NCI-H446 treated with DMSO at 0.1 percent for 48 hours (cell line): ENCODE results near the gene ART1.
"Not testable (repeated sequence)": the region's sequence is repeated elsewhere in the genome, so short reads cannot be mapped to it uniquely, and the experiment has no call there.

Source experiments
- DNase-seq: peaks from one replicate; lab custom pipeline; 2025; lab: John Stamatoyannopoulos, UW

Gene ART1

DNA sequence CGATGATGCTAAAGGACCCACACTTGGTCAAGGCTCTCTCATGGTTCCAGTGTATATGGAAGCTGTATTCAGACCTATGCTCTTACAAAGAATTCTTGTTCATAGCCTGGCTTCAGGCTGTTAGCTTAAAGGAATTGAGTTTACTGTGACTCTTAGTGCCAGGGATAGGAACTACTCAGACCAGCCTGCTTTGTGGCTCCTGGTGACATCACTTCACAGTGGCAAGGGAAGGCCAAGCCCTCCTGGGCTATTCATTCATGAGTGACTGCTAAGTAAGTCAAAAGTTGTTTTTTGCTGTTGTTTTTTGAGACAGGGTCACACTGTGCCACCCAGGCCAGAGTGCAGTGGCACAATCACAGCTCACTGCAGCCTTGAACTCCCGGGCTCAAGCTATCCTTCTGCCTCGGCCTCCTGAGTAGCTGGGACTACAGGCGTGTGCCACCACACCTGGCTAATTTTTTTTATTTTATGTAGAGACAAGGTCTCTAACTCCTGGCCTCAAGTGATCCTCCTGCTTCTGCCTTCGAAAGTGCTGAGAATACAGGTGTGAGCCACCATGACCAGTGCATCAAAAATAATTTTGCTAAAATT, 12.8 kb upstream of the ART1 start:
- DNase-seq: no peak

DNA sequence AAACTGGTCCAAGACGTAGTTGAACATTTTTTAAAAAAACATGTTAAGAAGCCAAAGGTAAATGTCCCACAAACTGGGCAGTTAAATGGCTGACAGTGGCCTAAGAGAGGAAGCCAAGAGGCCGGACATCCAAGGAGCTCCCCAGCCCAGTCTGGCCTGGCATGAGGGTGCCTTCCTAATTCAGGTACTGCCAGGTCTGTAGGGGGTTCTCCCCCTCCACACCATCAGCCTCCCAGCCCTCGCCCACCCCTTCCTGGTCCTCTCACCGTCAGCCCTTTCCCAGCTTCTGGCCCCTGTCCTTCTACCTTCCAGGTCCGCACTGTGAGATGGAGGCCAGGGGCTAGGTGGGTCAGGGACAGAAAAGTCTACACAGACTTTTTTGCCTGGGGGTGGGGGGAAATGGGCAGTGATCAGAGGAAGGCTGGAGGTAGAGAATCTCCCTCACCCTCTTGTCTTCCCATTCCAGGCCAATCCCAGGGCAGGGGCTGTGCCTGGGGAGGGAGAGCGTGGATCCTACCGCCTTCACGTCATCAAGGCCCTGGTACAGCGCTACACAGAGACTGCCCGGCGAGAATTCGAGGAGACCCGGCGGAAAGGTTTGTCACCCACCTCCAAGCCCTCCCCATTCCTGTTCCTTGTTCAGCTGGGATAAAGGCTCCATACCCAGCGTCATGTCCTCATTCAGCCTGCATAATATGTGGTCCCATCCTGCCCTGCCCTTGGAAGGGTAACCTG, 9.1 kb upstream of the ART1 start:
- no peak for DNase-seq

DNA sequence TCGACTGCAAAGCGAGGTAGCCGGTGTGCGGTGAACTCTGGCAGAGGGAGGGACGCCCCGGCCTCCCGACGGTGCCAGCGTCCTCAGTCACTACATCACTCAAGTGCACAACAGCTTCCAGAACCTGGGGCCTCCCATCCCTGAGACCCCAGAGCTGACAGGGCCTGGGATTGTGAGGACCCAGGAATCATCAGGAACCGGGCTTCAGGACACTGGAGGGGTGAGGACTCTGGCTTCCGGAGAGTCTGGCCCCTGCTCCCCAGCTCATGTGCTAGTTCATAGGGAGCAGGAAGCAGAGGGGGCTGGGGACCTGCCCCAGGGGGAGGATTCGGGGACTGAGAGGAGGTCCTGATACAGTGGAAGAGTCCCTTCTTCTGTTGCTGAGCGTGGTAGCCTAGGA, 7.7 kb upstream of the ART1 start:
- no peak for DNase-seq

DNA sequence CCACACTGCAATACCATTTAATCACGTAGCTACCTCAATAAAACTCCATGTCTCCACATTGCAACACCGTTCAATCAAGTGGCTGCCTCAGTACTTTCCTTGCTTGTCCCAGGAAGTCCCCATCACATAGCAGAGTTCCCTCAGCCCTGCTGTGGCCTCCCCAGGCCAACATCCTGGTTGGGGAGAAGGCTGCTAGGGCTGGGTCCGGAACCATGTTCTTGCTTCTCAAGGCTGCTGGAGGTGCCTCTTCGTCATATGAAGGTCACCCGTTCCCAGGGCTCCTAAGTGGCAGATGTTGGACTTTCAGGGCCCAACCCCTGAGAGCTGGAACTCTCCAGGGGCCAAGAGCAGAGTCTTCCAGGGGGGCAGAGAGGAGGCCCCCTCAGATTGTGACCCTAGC, 6.4 kb upstream of the ART1 start:
- DNase-seq: no peak

DNA sequence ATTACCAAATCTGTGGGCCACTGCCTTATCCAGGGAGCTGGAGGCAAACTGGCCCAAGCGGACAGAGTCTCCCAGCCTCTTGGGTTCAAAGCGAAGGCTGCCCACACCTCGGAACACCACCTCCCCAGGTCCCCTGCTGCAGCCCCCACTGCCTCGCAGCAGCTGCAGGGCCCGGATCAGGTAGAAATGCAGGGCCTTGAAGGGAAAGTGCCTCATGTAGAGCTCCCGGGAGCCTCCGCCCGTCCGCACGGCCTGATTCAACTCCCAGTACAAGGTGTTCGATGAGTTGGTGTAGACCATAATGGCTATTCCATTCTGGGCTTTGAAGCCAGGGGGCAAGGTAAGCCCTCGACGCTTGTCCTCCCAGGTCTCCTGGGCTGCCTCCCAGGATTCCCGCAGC, 5.1 kb upstream of the ART1 start:
- no peak for DNase-seq

DNA sequence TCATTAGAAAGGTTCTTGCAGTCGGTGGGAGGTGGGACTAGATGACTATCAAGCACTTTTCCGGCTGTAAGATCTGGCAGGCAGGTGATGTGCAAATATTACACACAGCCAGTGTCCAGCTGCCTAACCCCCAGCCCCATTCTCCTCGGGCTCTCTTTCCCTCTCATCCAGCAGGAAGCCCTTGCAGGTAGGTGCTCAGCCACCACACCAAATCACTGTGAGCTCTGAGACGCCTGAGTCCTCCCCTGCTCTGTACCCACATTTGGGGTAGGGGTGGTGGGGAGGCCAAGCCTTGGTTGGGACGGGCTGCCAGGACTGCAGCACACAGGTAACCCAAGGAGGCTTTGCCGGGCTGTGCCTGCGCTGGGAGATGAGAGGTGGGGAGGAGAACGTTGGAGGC, 3.7 kb upstream of the ART1 start:
- DNase-seq: no peak

DNA sequence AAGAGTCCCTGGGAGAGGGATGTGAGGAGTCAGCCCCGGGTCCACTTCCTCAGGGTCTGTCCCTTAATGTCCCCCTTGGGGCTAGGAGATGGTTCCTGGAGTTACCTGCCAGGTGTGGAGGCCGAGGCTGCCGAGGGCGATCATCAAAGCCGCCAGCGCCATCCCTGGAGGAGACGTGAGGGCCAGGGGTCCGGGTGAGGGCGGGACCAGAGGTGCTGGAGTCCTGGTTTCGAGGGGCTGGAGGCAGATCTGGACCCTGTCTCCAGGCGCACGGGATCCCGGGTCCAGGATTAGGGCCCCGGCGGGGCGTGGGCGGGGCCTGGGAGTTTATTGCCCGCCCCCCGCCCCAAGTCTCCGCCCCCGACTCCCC, 3.2 kb upstream of the ART1 start, which contains the start of gene ART5:
Gene ART5, minus strand, starts transcription at position 292 of the 370 bp plus-strand sequence. Its CDS starts 130 bp downstream, at position 162.
- DNase-seq: no peak

DNA sequence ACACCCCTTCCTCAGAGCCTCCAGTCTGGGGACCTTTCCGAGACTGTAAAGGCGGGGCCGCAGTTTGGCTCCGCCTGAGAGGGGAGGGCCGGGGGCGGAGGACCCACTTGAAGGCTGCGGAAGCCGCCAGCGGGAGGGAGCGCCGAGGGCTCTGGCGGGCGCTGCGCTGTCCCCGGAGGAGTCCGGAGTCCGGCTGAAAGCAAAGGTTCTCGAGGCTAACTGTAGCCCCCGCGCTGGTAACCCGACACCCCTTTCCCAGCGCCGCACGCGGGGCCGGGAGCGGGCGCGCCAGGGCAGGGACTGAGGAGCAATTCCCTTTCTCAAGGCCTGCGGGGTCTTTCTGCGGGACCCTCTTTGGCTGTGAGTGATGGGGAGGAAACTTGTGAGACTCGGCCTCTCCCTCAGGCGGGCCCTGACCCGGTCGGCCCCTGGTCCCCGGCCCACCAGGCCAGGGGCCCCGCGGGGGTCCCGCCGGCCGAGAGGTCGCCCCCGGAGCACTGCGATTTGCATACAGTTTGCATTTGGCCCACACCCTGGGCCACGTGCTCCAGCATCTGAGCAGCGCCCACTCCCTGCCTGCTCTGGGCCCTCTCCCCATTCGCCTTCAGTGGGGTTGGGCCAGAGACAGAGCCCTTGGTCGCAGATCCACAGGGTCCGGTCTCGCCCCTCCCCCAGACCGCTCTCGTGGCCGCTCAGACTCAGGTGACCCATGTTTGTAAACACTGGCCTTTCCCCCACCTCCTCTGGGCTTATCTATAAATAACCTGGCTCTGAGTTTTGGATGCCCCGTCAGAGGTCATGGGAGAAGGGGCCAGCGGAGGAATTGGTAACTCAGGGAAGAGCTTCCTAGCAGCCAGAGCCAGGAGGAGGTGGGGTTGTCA, 2.6 kb upstream of the ART1 start:
- no peak for DNase-seq

DNA sequence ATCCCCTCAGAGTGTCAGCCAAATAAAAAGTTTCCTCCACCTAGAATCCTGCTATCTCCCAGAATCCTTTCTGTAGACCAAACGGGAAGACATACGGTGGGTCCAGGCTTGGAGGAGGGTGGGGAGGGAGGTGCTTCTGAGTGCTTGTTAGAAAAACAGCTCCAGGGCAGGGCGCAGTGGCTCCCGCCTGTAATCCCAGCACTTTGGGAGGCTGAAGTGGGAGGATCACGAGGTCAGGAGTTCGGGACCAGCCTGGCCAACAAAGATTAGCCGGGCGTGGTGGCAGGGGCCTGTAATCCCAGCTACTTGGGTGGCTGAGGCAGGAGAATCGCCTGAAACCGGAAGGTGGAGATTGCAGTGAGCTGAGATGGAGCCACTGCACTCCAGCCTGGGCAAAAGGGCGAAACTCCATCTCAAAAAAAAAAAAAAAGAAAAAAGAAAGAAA, 1.8 kb upstream of the ART1 start:
- DNase-seq: not testable (repeated sequence)

DNA sequence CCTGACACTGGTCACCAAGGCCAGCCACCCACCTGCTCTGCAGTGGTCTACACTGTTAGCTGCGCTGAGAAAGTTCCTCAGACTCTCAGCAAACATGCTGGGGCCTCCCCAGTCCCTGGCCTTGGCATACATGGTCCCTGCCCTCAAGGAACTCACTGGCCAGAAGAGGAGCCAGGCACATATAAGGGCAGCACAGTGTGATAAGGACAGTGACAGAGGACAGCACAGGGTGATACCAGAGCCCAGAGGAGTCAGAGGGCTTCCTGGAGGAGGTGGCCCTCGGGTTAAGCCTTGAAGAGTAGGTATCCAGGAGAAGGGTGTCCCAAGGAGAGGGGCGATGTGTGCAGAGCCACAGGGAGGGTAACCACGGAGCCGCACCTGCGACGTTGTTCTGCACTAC, 624 bp downstream of the ART1 start:
- DNase-seq: no peak

DNA sequence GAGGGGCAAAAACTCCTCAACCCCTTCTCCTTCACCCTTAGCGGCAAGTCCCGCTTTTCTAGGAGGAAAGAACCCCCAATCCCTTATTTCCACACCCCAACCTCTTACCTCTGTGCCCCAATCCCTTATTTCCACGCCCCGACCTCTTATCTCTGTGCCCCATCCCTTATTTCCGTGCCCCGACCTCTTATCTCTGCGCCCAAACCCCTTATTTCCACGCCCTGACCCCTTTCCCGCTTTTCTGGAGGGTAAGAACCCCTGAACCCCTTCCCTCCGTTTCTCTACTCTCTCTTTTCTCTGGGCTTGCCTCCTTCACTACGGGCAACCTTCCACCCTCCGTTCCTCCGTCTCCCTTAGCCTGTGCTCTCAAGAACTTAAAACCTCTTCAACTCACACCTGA, 3.9 kb downstream of the ART1 start:
- DNase-seq: not testable (repeated sequence)

DNA sequence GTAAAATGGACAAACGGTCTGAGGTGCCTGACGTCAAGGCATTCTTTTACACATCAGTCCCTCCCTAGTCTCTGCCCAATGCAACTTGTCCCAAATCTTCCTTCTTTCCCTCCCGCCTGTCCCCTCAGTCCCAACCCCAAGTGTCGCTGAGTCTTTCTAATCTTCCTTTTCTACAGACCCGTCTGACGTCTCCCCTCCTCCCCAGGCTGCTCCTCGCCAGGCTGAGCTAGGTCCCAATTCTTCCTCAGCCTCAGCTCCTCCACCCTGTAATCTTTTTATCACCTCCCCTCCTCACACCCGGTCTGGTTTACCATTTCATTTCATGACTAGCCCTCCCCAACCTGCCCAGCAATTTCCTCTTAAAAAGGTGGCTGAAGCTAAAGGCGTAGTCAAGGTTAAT, 4.4 kb downstream of the ART1 start:
- DNase-seq: not testable (repeated sequence)

DNA sequence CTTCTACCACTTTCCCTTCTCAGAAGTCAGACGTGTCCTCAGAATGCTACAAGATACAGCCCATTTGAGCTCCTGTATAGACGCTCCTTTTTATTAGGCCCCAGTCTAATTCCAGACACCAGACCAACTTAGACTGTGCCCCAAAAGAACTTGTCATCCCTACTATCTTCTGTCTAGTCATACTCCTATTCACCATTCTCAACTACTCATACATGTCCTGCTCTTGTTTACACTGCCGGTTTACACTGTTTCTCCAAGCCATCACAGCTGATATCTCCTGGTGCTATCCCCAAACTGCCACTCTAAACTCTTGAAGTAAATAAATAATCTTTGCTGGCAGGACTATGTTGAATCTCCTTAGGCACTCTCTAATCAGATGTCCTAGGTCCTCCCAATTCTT, 7.6 kb downstream of the ART1 start:
- DNase-seq: not testable (repeated sequence)

DNA sequence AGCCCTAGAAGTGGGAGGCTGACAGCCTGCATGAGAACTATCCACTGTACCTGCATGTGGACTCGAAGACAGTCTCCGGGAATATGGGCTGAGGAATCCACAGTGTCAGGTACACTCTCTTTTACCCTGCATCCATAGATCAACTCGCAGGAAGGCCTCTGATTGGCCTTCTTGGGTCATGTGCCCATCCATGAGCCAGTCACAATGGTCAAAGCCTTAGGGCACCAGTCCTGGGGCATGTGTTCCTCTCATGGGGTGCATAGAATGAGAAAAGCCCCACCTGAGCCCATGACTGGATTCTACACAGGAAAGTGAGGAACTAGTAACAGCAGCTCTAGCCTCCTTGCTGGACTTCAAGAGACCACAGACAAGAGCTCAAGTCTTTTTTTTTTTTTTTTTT, 10.6 kb downstream of the ART1 start:
- DNase-seq: no peak

DNA sequence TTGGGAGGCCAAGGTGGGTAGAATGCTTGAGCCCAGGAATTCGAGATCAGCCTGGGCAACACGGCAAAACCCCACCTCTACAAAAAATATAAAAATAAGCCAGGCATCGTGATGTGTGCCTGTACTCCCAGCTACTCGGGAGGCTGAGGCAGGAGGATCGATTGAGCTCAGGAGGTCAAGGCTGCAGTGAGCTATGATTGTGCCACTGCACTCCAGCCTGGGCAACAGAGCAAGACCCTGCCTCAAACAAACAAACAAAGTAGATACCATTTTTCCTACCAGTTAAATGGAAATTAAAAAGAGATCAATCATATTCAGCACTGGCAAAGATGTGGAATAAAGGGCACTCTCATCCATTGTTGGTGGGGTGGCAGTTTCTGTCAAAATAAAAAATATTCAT, 12.4 kb downstream of the ART1 start:
- not testable (repeated sequence) for DNase-seq

DNA sequence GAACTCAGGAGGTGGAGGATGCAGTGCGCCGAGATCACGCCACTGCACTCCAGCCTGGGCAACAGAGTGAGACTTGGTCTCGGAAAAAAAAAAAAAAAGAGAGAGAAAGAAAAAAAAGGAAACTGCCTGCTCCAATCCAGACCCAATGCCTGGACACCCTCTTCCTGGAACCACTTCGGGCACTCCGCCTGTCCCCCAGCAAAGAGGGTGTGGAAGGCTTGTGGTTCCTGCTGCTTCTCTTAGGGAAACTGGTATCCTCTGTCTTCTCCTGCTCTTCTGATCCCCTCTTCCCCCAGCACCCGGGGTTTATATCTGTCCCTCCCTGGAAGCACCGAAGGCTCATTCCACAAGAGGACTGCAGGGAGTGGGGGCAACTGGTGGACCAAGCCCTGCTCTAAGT, 13.3 kb downstream of the ART1 start:
- no peak for DNase-seq

DNA sequence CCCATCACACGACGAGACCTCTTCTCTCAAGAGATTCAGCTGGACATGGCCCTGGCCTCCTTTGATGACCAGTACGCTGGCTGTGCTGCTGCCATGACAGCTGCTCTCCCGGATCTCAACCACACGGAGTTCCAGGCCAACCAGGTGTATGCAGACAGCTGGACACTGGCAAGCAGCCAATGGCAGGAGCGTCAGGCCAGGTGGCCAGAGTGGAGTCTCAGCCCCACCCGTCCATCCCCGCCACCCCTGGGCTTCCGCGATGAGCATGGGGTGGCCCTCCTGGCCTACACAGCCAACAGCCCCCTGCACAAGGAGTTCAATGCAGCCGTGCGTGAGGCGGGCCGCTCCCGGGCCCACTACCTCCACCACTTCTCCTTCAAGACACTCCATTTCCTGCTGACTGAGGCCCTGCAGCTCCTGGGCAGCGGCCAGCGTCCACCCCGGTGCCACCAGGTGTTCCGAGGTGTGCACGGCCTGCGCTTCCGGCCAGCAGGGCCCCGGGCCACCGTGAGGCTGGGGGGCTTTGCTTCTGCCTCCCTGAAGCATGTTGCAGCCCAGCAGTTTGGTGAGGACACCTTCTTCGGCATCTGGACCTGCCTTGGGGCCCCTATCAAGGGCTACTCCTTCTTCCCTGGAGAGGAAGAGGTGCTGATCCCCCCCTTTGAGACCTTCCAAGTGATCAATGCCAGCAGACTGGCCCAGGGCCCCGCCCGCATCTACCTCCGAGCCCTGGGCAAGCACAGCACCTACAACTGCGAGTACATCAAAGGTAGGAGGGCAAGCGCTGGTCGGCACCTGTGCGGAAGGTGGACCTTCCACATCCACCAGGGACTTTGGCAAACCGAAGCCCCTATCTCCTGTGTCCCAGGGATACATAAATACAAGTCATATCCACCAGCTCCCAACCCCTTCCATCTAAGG, 14.9 kb downstream of the ART1 start:
- DNase-seq: no peak

DNA sequence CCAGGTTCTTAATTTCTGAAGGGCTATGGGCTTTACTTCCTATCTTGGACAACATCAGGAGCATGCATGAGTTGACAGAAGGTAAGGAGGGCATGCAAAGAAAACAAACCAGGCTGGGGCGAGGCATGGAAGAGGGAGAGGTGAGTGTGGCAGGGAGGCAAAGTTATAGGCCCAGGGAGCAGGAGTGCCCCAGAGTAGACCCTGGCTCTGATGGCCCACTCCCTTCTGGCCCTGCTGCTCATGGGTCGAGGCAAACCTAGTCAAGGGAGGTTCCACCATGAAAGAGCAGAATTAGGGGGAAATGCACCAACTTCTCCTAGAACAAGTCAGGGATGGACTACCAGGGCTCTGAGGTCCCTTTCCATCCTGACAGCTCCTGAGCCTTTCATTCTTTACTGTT, 16.0 kb downstream of the ART1 start:
- no peak for DNase-seq

DNA sequence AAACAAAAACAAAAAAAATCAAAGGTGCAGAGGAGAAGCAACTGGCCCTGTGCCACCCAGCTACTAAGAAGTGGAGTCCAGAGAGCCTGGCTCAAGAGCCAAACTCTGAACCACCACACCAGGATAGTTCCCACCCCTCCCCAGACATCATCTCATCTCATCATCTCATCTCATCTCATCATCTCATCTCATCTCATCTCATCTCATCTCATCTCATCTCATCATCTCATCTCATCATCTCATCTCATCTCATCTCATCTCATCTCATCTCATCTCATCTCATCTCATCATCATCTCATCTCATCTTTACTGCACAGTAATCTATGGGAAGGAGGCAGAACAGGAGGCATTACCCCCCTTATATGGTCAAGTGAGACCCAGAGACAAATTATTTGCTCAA, 17.9 kb downstream of the ART1 start:
- no peak for DNase-seq

DNA sequence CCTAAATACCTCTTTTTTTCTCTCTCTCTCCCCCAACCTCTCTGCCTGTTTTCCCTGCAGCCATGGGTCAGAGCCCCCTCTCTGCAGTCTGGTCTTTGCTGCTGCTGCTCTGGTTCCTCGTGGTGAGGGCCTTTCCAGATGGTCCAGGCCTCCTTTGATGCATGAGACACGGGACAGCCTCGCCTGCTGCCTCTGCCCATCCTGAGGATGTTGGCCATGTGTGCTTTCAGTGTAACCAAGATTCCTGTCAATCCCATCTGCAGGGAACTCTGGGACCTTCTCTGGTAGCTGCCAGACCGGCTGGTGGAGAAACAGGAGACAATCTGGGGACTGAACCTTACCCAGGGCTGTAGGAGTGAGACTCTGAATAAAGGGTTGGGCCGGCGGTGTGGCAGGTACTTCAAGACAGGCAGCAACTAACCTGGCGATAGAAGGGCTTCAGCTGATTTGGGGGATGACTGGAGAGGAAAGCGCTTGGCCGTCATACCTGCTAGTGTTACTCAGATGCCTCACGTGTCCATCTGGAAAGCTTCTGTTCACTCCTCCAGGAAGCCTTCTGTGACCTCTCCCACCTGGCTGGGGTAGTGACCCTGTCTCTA, 19.2 kb downstream of the ART1 start:
- no peak for DNase-seq

DNA sequence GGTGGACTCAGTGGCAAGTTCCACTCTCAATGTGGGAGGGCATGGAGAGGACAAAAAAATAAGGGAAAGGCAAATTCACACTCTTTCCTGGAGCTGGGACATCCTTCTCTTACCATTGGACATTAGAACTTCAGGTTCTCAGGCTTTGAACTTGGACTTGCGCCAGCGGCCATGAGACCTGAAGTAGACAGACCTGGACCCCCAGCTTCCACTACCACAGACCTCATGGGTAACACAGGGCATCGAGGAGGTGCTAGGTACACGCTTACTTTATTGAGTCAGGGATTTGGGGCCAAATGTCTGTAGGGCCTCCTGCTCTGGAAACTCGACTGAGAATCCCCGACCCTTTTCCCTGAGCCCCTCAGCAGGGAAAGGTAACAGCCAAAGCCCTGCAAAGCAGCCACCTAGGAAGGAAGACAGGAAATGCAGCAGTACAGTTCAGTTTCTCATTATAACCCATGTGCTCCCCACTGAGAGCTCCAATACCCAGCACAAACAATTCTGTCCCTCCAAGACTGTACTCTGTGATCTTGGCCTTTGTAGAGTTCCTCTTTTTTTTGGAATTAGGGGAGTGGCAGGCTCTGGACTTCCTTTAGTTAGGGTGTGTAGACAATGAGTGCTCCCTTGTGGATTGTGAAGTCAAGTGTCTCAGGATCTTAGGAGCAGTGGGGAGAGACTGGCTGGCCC, 20.6 kb downstream of the ART1 start:
- no peak for DNase-seq
